ENCODE data around the gene ZNF423.

Gene ZNF423

GRCh38 chr16:49540836-49541235 is 315.1 kb downstream of the ZNF423 start:
- Histone ChIP-seq H3K36me3 (ENCODE audit: control insufficient read depth, insufficient read depth, low read length) (no peaks in the 10 kb centered on the region), H3K9me3 (ENCODE audit: control insufficient read depth, low read length) (no peaks in the 10 kb centered on the region), H3K4me1 (ENCODE audit: control insufficient read depth, insufficient read depth, low read length) (peaks cover 37% of the 10 kb centered on the region), H3K27ac (ENCODE audit: insufficient read depth, low read depth, low read length, poor library complexity, severe bottlenecking) (no peak overlapping the region), H3K27me3 (ENCODE audit: control insufficient read depth, insufficient read depth, low read length, poor library complexity, severe bottlenecking) (no peaks in the 10 kb centered on the region), H3K4me3 (ENCODE audit: insufficient read depth, low read depth, low read length) (no peak overlapping the region)
- WGBS, 2 experiments = 90 to 97% methylated on average over 2 of the region's 2 CpGs

- Histone ChIP-seq H3K9me3 (ENCODE audit: control insufficient read depth, low read length) (no peaks in the 10 kb centered on the region), H3K4me3 (ENCODE audit: insufficient read depth, low read depth, low read length) (no peak overlapping the region), H3K36me3 (ENCODE audit: control insufficient read depth, insufficient read depth, low read length) (no peaks in the 10 kb centered on the region), H3K4me1 (ENCODE audit: control insufficient read depth, insufficient read depth, low read length) (peaks cover 39% of the 10 kb centered on the region), H3K27ac (ENCODE audit: insufficient read depth, low read depth, low read length, poor library complexity, severe bottlenecking) (no peak overlapping the region), H3K27me3 (ENCODE audit: control insufficient read depth, insufficient read depth, low read length, poor library complexity, severe bottlenecking) (no peaks in the 10 kb centered on the region)
- WGBS, 2 experiments = 89% methylated on average over 4 of the region's 4 CpGs
Measured at GRCh38 chr16:49539758-49540157, 316.2 kb downstream of the ZNF423 start.

- H3K27me3 ChIP-seq (ENCODE audit: control insufficient read depth, insufficient read depth, low read length, poor library complexity, severe bottlenecking) = no peaks in the 10 kb centered on the region
- H3K4me3 ChIP-seq (ENCODE audit: insufficient read depth, low read depth, low read length) = no peak overlapping the region
- WGBS, 2 experiments = 82 to 89% methylated on average over 7 of the region's 7 CpGs
- H3K4me1 ChIP-seq (ENCODE audit: control insufficient read depth, insufficient read depth, low read length) = peaks cover 35% of the 10 kb centered on the region
- H3K27ac ChIP-seq (ENCODE audit: insufficient read depth, low read depth, low read length, poor library complexity, severe bottlenecking) = no peak overlapping the region
- H3K36me3 ChIP-seq (ENCODE audit: control insufficient read depth, insufficient read depth, low read length) = no peaks in the 10 kb centered on the region
- no peaks in the 10 kb centered on the region for H3K9me3 ChIP-seq (ENCODE audit: control insufficient read depth, low read length)
Measured at GRCh38 chr16:49537924-49538459, 317.9 kb downstream of the ZNF423 start.

- Histone ChIP-seq H3K9me3 (ENCODE audit: control insufficient read depth, low read length) (no peaks in the 10 kb centered on the region), H3K4me1 (ENCODE audit: control insufficient read depth, insufficient read depth, low read length) (peaks cover 55% of the 10 kb centered on the region)
- WGBS, 2 experiments = 91% methylated on average over 13 of the region's 13 CpGs
Measured at GRCh38 chr16:49534901-49535610, 320.9 kb downstream of the ZNF423 start.

GRCh38 chr16:49533422-49533821 is 322.5 kb downstream of the ZNF423 start:
- no peak overlapping the region for H3K27ac ChIP-seq (ENCODE audit: insufficient read depth, low read depth, low read length, poor library complexity, severe bottlenecking)
- H3K4me1 ChIP-seq (ENCODE audit: control insufficient read depth, insufficient read depth, low read length) = peaks cover 69% of the 10 kb centered on the region
- H3K4me3 ChIP-seq (ENCODE audit: insufficient read depth, low read depth, low read length) = no peak overlapping the region
- WGBS, 2 experiments = 94 to 97% methylated on average over 7 of the region's 7 CpGs
- H3K36me3 ChIP-seq (ENCODE audit: control insufficient read depth, insufficient read depth, low read length) = no peaks in the 10 kb centered on the region
- no peaks in the 10 kb centered on the region for H3K27me3 ChIP-seq (ENCODE audit: control insufficient read depth, insufficient read depth, low read length, poor library complexity, severe bottlenecking)
- no peaks in the 10 kb centered on the region for H3K9me3 ChIP-seq (ENCODE audit: control insufficient read depth, low read length)

More at GRCh38 chr16:49534901-49535610, 320.9 kb downstream of the ZNF423 start:
- Histone ChIP-seq H3K4me3 (ENCODE audit: insufficient read depth, low read depth, low read length) (no peak overlapping the region), H3K36me3 (ENCODE audit: control insufficient read depth, insufficient read depth, low read length) (no peaks in the 10 kb centered on the region), H3K27me3 (ENCODE audit: control insufficient read depth, insufficient read depth, low read length, poor library complexity, severe bottlenecking) (no peaks in the 10 kb centered on the region), H3K27ac (ENCODE audit: insufficient read depth, low read depth, low read length, poor library complexity, severe bottlenecking) (no peak overlapping the region)

GRCh38 chr16:49532873-49533272 is 323.0 kb downstream of the ZNF423 start:
- 89 to 91% methylated on average over 15 of the region's 15 CpGs for WGBS, 2 experiments
- Histone ChIP-seq H3K27ac (ENCODE audit: insufficient read depth, low read depth, low read length, poor library complexity, severe bottlenecking) (no peak overlapping the region), H3K27me3 (ENCODE audit: control insufficient read depth, insufficient read depth, low read length, poor library complexity, severe bottlenecking) (no peaks in the 10 kb centered on the region), H3K9me3 (ENCODE audit: control insufficient read depth, low read length) (no peaks in the 10 kb centered on the region), H3K36me3 (ENCODE audit: control insufficient read depth, insufficient read depth, low read length) (no peaks in the 10 kb centered on the region), H3K4me1 (ENCODE audit: control insufficient read depth, insufficient read depth, low read length) (peaks cover 69% of the 10 kb centered on the region), H3K4me3 (ENCODE audit: insufficient read depth, low read depth, low read length) (no peak overlapping the region)

GRCh38 chr16:49531931-49532840 is 323.7 kb downstream of the ZNF423 start:
- no peak overlapping the region for H3K27ac ChIP-seq (ENCODE audit: insufficient read depth, low read depth, low read length, poor library complexity, severe bottlenecking)

GRCh38 chr16:49531425-49531824 is 324.5 kb downstream of the ZNF423 start:
- H3K36me3 ChIP-seq (ENCODE audit: control insufficient read depth, insufficient read depth, low read length) = no peaks in the 10 kb centered on the region
- no peak overlapping the region for H3K4me3 ChIP-seq (ENCODE audit: insufficient read depth, low read depth, low read length)
- WGBS, 2 experiments = 89 to 94% methylated on average over 3 of the region's 3 CpGs
- H3K27me3 ChIP-seq (ENCODE audit: control insufficient read depth, insufficient read depth, low read length, poor library complexity, severe bottlenecking) = no peaks in the 10 kb centered on the region
- H3K4me1 ChIP-seq (ENCODE audit: control insufficient read depth, insufficient read depth, low read length) = peaks cover 70% of the 10 kb centered on the region
- no peaks in the 10 kb centered on the region for H3K9me3 ChIP-seq (ENCODE audit: control insufficient read depth, low read length)
- H3K27ac ChIP-seq (ENCODE audit: insufficient read depth, low read depth, low read length, poor library complexity, severe bottlenecking) = no peak overlapping the region

More at GRCh38 chr16:49531931-49532840, 323.7 kb downstream of the ZNF423 start:
- H3K9me3 ChIP-seq (ENCODE audit: control insufficient read depth, low read length) = no peaks in the 10 kb centered on the region
- H3K4me1 ChIP-seq (ENCODE audit: control insufficient read depth, insufficient read depth, low read length) = peaks cover 70% of the 10 kb centered on the region
- no peaks in the 10 kb centered on the region for H3K27me3 ChIP-seq (ENCODE audit: control insufficient read depth, insufficient read depth, low read length, poor library complexity, severe bottlenecking)
- 66 to 70% methylated on average over 22 of the region's 22 CpGs for WGBS, 2 experiments
- H3K4me3 ChIP-seq (ENCODE audit: insufficient read depth, low read depth, low read length) = no peak overlapping the region
- no peaks in the 10 kb centered on the region for H3K36me3 ChIP-seq (ENCODE audit: control insufficient read depth, insufficient read depth, low read length)

- Histone ChIP-seq H3K9me3 (ENCODE audit: control insufficient read depth, low read length) (no peaks in the 10 kb centered on the region), H3K4me3 (ENCODE audit: insufficient read depth, low read depth, low read length) (no peak overlapping the region), H3K36me3 (ENCODE audit: control insufficient read depth, insufficient read depth, low read length) (no peaks in the 10 kb centered on the region), H3K27ac (ENCODE audit: insufficient read depth, low read depth, low read length, poor library complexity, severe bottlenecking) (no peak overlapping the region), H3K27me3 (ENCODE audit: control insufficient read depth, insufficient read depth, low read length, poor library complexity, severe bottlenecking) (no peaks in the 10 kb centered on the region), H3K4me1 (ENCODE audit: control insufficient read depth, insufficient read depth, low read length) (peaks cover 65% of the 10 kb centered on the region)
- 82 to 84% methylated on average over 11 of the region's 11 CpGs for WGBS, 2 experiments
Measured at GRCh38 chr16:49530427-49530970, 325.4 kb downstream of the ZNF423 start.

All from ectodermal cell (in vitro differentiated cells).